DOHH2 (cell line): ENCODE measurements around the gene GPR132.

Source experiments
- H3F3A ChIP-seq: fragments of 200-600 bp; sonication (generic), shearing (Covaris generic); 2 replicates; pipeline ENCODE4 v1.6.0; 2016; ENCODE audit warnings: antibody characterized with exemption, mild to moderate bottlenecking; ENCODE audit not compliant: control insufficient read depth, insufficient read depth
- H3K27ac ChIP-seq: fragments of 200-600 bp; sonication (generic); 2 replicates; pipeline ENCODE4 v1.5.1; 2014; ENCODE audit warnings: low read depth, mild to moderate bottlenecking, low read length, moderate library complexity
- H3K27me3 ChIP-seq: fragments of 200-600 bp; sonication (generic); 2 replicates; pipeline ENCODE4 v1.6.1; 2014; ENCODE audit warnings: mild to moderate bottlenecking, low read length, mixed read lengths; ENCODE audit not compliant: control insufficient read depth
- H3K36me3 ChIP-seq: fragments of 200-600 bp; sonication (generic); 2 replicates; pipeline ENCODE4 v1.6.1; 2014; ENCODE audit warnings: mild to moderate bottlenecking, low read length, moderate library complexity, mixed read lengths; ENCODE audit not compliant: control insufficient read depth
- H3K4me1 ChIP-seq: fragments of 200-600 bp; sonication (generic); 2 replicates; pipeline ENCODE4 v1.6.1; 2014; ENCODE audit warnings: mild to moderate bottlenecking, low read length, mixed read lengths; ENCODE audit not compliant: control insufficient read depth
- H3K4me2 ChIP-seq: fragments of 200-600 bp; sonication (generic); 2 replicates; pipeline ENCODE4 v1.6.0; 2014; ENCODE audit warnings: mild to moderate bottlenecking, low read length, moderate library complexity
- H3K4me3 ChIP-seq: fragments of 200-600 bp; sonication (generic); 2 replicates; pipeline ENCODE4 v1.5.1; 2014; ENCODE audit warnings: mild to moderate bottlenecking, low read length, mixed read lengths
- H3K79me2 ChIP-seq: fragments of 200-600 bp; sonication (generic); 2 replicates; pipeline ENCODE4 v1.6.1; 2014; ENCODE audit warnings: mild to moderate bottlenecking, low read length, mixed read lengths; ENCODE audit not compliant: control insufficient read depth
- H3K9me2 ChIP-seq: fragments of 200-600 bp; sonication (generic); replicated peaks from 2 replicates; pipeline ENCODE4 v1.6.1; 2014; ENCODE audit warnings: mild to moderate bottlenecking, low read length, mixed read lengths; ENCODE audit not compliant: control insufficient read depth
- H3K9me3 ChIP-seq: fragments of 200-600 bp; sonication (generic); 2 replicates; pipeline ENCODE4 v1.6.1; 2014; ENCODE audit warnings: antibody characterized with exemption, low read length, mixed read lengths; ENCODE audit not compliant: control insufficient read depth, insufficient read depth
- H4K20me1 ChIP-seq: fragments of 200-600 bp; sonication (generic); 2 replicates; pipeline ENCODE4 v1.6.0; 2014; ENCODE audit warnings: low read depth, mild to moderate bottlenecking, antibody characterized with exemption, low read length, moderate library complexity; ENCODE audit not compliant: control insufficient read depth, insufficient read depth
- EZH2phosphoT487 ChIP-seq: fragments of 200-600 bp; sonication (generic); IDR thresholded peaks from 2 replicates; pipeline ENCODE4 v1.6.1; 2017; ENCODE audit warnings: borderline replicate concordance, mild to moderate bottlenecking, antibody characterized with exemption, low read length, moderate library complexity, mixed read lengths
- TF ChIP-seq, protein P1 (sequence below): fragments of 200-600 bp; sonication (generic); IDR thresholded peaks from one replicate; pipeline ENCODE4 v1.5.1; 2014; ENCODE audit warnings: antibody characterized with exemption, mild to moderate bottlenecking, low read depth, low read length; ENCODE audit not compliant: poor library complexity, severe bottlenecking

The GPR132 gene

GRCh38 chr14:105088812-105089745 lies 23.8 kb upstream of the GPR132 start:
- Histone ChIP-seq H3K79me2 (no peaks in the 10 kb centered on the region), H4K20me1 (no peaks in the 10 kb centered on the region), H3K36me3 (no peaks in the 10 kb centered on the region), H3K27ac (no peak overlapping the region), H3K4me2 (no peak overlapping the region), H3F3A (no peaks in the 10 kb centered on the region), H3K9me2 (no peaks in the 10 kb centered on the region), H3K27me3 (peaks cover 43% of the 10 kb centered on the region), H3K4me3 (no peak overlapping the region), H3K4me1 (peaks cover 15% of the 10 kb centered on the region), H3K9me3 (no peaks in the 10 kb centered on the region)
- TF ChIP-seq EZH2phosphoT487, result no peak

- H3K27ac ChIP-seq, result no peak overlapping the region
Observed at GRCh38 chr14:105087963-105088811, 23.0 kb upstream of the GPR132 start.

DNA sequence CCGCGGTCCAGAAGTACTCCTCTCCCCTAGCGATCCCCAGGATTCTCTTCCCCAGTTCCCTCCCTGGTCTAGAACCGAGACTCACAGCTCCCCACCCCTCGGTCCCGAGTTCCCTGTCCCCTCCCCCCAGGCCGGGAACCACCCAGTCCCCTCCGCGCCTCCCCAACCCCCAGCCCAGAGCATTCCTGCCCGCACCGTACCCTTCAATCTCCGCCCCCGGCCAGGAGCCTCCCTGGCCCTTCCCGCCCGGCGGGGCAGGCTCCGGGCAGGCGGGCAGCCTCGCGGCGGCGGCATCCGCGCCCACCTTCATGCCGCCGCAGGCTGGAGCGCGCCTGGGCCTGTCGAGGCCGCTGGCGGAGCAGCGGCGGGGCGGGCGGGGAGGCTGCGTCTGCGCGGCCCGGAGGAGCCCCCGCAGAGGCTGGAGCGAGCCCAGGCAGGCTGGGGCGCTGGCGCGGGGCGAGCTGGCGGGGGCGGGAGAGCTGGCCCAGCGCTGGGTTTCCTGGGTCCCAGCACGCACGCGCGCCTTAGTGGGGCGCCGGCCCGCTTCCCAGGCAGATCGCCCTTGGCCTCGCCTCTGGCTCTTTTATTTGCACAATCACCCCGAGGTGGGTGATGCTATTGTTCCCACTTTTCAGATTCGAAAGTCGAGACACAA lies 22.2 kb upstream of the GPR132 start:
- H3K27me3 ChIP-seq, result peaks cover 46% of the 10 kb centered on the region
- no peak overlapping the region for H3K27ac ChIP-seq
- H3K9me2 ChIP-seq, result no peaks in the 10 kb centered on the region
- H3K79me2 ChIP-seq, result no peaks in the 10 kb centered on the region
- no peaks in the 10 kb centered on the region for H3K9me3 ChIP-seq
- no peaks in the 10 kb centered on the region for H3K36me3 ChIP-seq
- 0 out of 2 replicates have a peak, but pooled peaks have one; percentile 9 for TF ChIP-seq EZH2phosphoT487
- TF ChIP-seq, protein P1, sequence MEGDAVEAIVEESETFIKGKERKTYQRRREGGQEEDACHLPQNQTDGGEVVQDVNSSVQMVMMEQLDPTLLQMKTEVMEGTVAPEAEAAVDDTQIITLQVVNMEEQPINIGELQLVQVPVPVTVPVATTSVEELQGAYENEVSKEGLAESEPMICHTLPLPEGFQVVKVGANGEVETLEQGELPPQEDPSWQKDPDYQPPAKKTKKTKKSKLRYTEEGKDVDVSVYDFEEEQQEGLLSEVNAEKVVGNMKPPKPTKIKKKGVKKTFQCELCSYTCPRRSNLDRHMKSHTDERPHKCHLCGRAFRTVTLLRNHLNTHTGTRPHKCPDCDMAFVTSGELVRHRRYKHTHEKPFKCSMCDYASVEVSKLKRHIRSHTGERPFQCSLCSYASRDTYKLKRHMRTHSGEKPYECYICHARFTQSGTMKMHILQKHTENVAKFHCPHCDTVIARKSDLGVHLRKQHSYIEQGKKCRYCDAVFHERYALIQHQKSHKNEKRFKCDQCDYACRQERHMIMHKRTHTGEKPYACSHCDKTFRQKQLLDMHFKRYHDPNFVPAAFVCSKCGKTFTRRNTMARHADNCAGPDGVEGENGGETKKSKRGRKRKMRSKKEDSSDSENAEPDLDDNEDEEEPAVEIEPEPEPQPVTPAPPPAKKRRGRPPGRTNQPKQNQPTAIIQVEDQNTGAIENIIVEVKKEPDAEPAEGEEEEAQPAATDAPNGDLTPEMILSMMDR, result no peak
- H3K4me2 ChIP-seq, result peak overlapping the region; percentile 60
- H3K4me3 ChIP-seq, result peak overlapping the region; percentile 32; the same call in 1 of the 2 replicates
- H3F3A ChIP-seq, result no peaks in the 10 kb centered on the region
- no peaks in the 10 kb centered on the region for H4K20me1 ChIP-seq
- peaks cover 8% of the 10 kb centered on the region for H3K4me1 ChIP-seq

More at GRCh38 chr14:105087963-105088811, 23.0 kb upstream of the GPR132 start:
- H3F3A ChIP-seq, result no peaks in the 10 kb centered on the region
- no peaks in the 10 kb centered on the region for H3K79me2 ChIP-seq
- no peak overlapping the region for H3K4me3 ChIP-seq
- peaks cover 44% of the 10 kb centered on the region for H3K27me3 ChIP-seq
- no peaks in the 10 kb centered on the region for H3K36me3 ChIP-seq
- no peak overlapping the region for H3K4me2 ChIP-seq
- H3K9me2 ChIP-seq, result no peaks in the 10 kb centered on the region
- TF ChIP-seq EZH2phosphoT487, result no peak
- TF ChIP-seq, protein P1, result no peak
- peaks cover 13% of the 10 kb centered on the region for H3K4me1 ChIP-seq
- no peaks in the 10 kb centered on the region for H4K20me1 ChIP-seq
- H3K9me3 ChIP-seq, result no peaks in the 10 kb centered on the region
